HG02623 (cell line): ENCODE data around the gene HRH1.
A peak's percentile ranks its signal among the peaks of the same experiment; 100 is the strongest.

Source experiments
- ATAC-seq: cut with Tn5 transposase; IDR thresholded peaks from one replicate; pipeline ENCODE4 v1.9.1; 2021; ENCODE audit warnings: moderate library complexity; ENCODE audit not compliant: unreplicated experiment

HRH1 gene

DNA sequence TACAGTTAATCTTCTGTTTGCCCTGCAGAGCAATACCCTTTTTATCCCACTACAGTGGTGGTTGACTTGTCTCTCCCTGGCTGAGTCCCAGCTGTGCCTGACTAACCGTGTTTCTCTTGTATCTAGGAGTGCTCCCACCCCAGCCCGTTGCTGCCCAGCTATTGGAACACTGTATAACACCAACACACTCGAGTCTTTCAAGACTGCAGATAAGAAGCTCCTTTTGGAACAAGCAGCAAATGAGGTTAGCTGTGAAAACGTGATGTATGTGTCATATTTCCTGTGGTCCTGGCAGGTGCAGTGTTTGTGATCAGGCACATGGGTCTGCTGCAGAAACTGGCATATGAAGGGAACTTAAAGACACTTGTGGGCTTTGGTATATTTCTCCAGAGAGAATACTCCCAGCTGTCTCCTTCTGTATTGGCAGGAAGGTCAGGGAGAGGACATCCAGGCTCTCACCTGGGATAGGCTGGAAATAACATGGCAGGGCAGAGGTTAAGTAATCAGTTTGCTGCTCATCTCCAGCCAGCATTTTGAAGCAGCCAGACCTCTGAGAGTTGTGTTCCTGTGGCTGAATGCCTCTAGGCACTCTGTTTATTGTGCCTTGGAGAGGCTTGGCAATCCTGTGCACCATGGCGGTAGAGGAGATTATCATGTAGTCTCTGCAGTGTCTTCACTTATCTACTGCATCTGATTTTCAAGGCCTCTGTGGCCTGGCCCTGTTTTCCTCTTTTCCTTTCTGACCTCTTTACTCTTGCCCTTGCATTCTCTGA, 152.7 kb downstream of the HRH1 start:
- peak; percentile 47 for ATAC-seq

GRCh38 chr3:11307830-11308432, 153.6 kb downstream of the HRH1 start:
- ATAC-seq: no peak

GRCh38 chr3:11310258-11310657, 156.0 kb downstream of the HRH1 start:
- no peak for ATAC-seq

- ATAC-seq: no peak
These were observed 157.9 kb downstream of the HRH1 start for GRCh38 chr3:11312166-11312565.
